ENCODE results near the gene ZNF33B. TPM values are rescaled to one million over a fixed set of nuclear protein-coding genes. Genes with fewer than 3 reads are reported as not detected.

Gene ZNF33B
- total RNA-seq, 1 experiment from 2014 or later, result 27.2 TPM

- CTCF ChIA-PET, result interaction anchor here (0.7 kb wide), 1 partner anchor 79 kb away, joined by 3 read pairs; no protein-coding TSS in a partner anchor
- peaks cover 64% of the 10 kb centered on the region for H3K36me3 Mint-ChIP-seq (ENCODE audit: insufficient read depth, unreplicated experiment)
- no peak overlapping the region for H3K27ac Mint-ChIP-seq (ENCODE audit: unreplicated experiment)
- no peak for TF ChIP-seq CTCF (IDR thresholded peaks at IDR 0.05; ENCODE audit: unreplicated experiment)
- DNase-seq, result no peak
- H3K4me3 Mint-ChIP-seq (ENCODE audit: low read depth, unreplicated experiment), result no peak overlapping the region
- BruUV-seq (replicated peaks), result no TSS peak
- no peaks in the 10 kb centered on the region for H3K9me3 Mint-ChIP-seq (ENCODE audit: low read depth, unreplicated experiment)
- H3K27me3 Mint-ChIP-seq (ENCODE audit: unreplicated experiment), result no peaks in the 10 kb centered on the region
- intact Hi-C loops (cut with micrococcal nuclease; ENCODE audit: unreplicated experiment), result loop anchor here (5.0 kb wide), 1 partner anchor 117 kb away; no protein-coding TSS in a partner anchor
- H3K4me1 Mint-ChIP-seq (ENCODE audit: low read depth, unreplicated experiment), result no peaks in the 10 kb centered on the region
Observed at GRCh38 chr10:42635098-42635497, 3.3 kb downstream of the ZNF33B start.

GRCh38 chr10:42632564-42632963 lies 5.8 kb downstream of the ZNF33B start:
- Mint-ChIP-seq H3K4me3 (ENCODE audit: low read depth, unreplicated experiment) (no peak overlapping the region), H3K9me3 (ENCODE audit: low read depth, unreplicated experiment) (no peaks in the 10 kb centered on the region), H3K36me3 (ENCODE audit: insufficient read depth, unreplicated experiment) (peaks cover 65% of the 10 kb centered on the region), H3K27ac (ENCODE audit: unreplicated experiment) (no peak overlapping the region), H3K27me3 (ENCODE audit: unreplicated experiment) (no peaks in the 10 kb centered on the region), H3K4me1 (ENCODE audit: low read depth, unreplicated experiment) (no peaks in the 10 kb centered on the region)
- no TSS peak for BruUV-seq (replicated peaks)
- no peak for TF ChIP-seq CTCF (IDR thresholded peaks at IDR 0.05; ENCODE audit: unreplicated experiment)
- DNase-seq, result no peak
- CTCF ChIA-PET, result no interaction called here
- intact Hi-C loops (cut with micrococcal nuclease; ENCODE audit: unreplicated experiment), result no loop called here

GRCh38 chr10:42630537-42631134 lies 7.7 kb downstream of the ZNF33B start:
- CTCF ChIA-PET, result no interaction called here
- peaks cover 60% of the 10 kb centered on the region for H3K36me3 Mint-ChIP-seq (ENCODE audit: insufficient read depth, unreplicated experiment)
- BruUV-seq (replicated peaks), result no TSS peak

DNA sequence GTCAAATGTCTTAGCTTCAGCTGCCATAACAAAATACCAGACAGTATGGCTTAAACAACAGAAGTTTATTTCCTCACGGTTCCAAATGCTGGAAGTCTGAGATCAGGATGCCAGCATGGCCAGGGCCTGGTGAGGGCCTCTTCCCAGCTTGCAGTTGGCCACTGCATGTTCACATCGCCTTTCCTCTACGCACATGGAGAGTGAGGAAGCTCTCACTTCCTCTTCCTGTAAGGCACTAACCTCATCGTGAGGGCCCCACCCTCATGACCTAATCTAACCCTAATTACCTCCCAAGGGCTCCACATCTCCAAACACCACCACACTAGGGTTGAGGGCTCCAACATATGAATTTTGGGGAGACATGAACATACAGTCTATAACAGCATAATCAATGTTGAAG lies 14.4 kb downstream of the ZNF33B start:
- CTCF ChIA-PET, result no interaction called here
- no peak for TF ChIP-seq CTCF (IDR thresholded peaks at IDR 0.05; ENCODE audit: unreplicated experiment)
- H3K4me3 Mint-ChIP-seq (ENCODE audit: low read depth, unreplicated experiment), result no peak overlapping the region
- intact Hi-C loops (cut with micrococcal nuclease; ENCODE audit: unreplicated experiment), result no loop called here
- no peak overlapping the region for H3K27ac Mint-ChIP-seq (ENCODE audit: unreplicated experiment)
- no peak for DNase-seq
- H3K4me1 Mint-ChIP-seq (ENCODE audit: low read depth, unreplicated experiment), result no peaks in the 10 kb centered on the region
- no peaks in the 10 kb centered on the region for H3K9me3 Mint-ChIP-seq (ENCODE audit: low read depth, unreplicated experiment)
- H3K36me3 Mint-ChIP-seq (ENCODE audit: insufficient read depth, unreplicated experiment), result peaks cover 46% of the 10 kb centered on the region
- no TSS peak for BruUV-seq (replicated peaks)
- no peaks in the 10 kb centered on the region for H3K27me3 Mint-ChIP-seq (ENCODE audit: unreplicated experiment)

More at GRCh38 chr10:42630537-42631134, 7.7 kb downstream of the ZNF33B start:
- no peaks in the 10 kb centered on the region for H3K4me1 Mint-ChIP-seq (ENCODE audit: low read depth, unreplicated experiment)
- H3K27ac Mint-ChIP-seq (ENCODE audit: unreplicated experiment), result peak overlapping the region; percentile 24
- DNase-seq, result no peak
- intact Hi-C loops (cut with micrococcal nuclease; ENCODE audit: unreplicated experiment), result no loop called here
- TF ChIP-seq CTCF (IDR thresholded peaks at IDR 0.05; ENCODE audit: unreplicated experiment), result no peak
- no peaks in the 10 kb centered on the region for H3K27me3 Mint-ChIP-seq (ENCODE audit: unreplicated experiment)
- no peaks in the 10 kb centered on the region for H3K9me3 Mint-ChIP-seq (ENCODE audit: low read depth, unreplicated experiment)
- no peak overlapping the region for H3K4me3 Mint-ChIP-seq (ENCODE audit: low read depth, unreplicated experiment)

All from Calu3 (cell line).